SK-N-SH (cell line): ENCODE measurements around the gene PRMT7. TPM values are rescaled to one million over a fixed set of nuclear protein-coding genes. Genes with fewer than 3 reads are reported as not detected.

Source experiments
- CTCF ChIA-PET: fragments of 300-600, 350-600 bp; formaldehyde crosslinking; extraction: SDS; loops from one replicate; lab custom pipeline; 2021; lab: Yijun Ruan, JAX
- POLR2A ChIA-PET: fragments of 350-600 bp; sonication (Branson Sonifier 250); formaldehyde crosslinking; extraction: SDS; loops from one replicate; lab custom pipeline; 2020; ENCODE audit warnings: antibody characterized with exemption, inconsistent platforms; lab: Yijun Ruan, JAX
- DNase-seq: peaks from one replicate; pipeline ENCODE4 v3.0.0; 2012
- H2AFZ ChIP-seq: fragments of 200-600 bp; sonication (generic); 2 replicates; pipeline ENCODE4 v1.8.1; 2016; ENCODE audit warnings: antibody characterized with exemption, mild to moderate bottlenecking, low read depth
- H3F3A ChIP-seq: fragments of 200-600 bp; sonication (generic); replicated peaks from 2 replicates; pipeline ENCODE3; 2016; ENCODE audit warnings: antibody characterized with exemption, mild to moderate bottlenecking; ENCODE audit not compliant: insufficient read depth
- H3K27ac ChIP-seq, 2 experiments: fragments of 200-500 bp in 1 of 2; fragments of 200-600 bp in 1 of 2; sonication (Bioruptor generic) in 1 of 2; sonication (generic), shearing (Covaris generic) in 1 of 2; 2 replicates each; pipeline versions ENCODE4 v1.5.1 to v1.6.1; 2014 to 2016; ENCODE audit warnings: low read depth in 2 of 2, inconsistent platforms in 1 of 2, low read length in 1 of 2, mild to moderate bottlenecking in 1 of 2, mixed read lengths in 1 of 2
- H3K27me3 ChIP-seq: fragments of 200-600 bp; sonication (generic), shearing (Covaris generic); 2 replicates; pipeline ENCODE4 v1.6.1; 2016; ENCODE audit warnings: mixed run types; ENCODE audit not compliant: insufficient read depth
- H3K36me3 ChIP-seq, 2 experiments: fragments of 200-500 bp in 1 of 2; fragments of 200-600 bp in 1 of 2; sonication (Bioruptor generic) in 1 of 2; sonication (generic) in 1 of 2; replicated peaks in 1 of 2; 2 replicates each; pipeline versions ENCODE3 to v1.5.1; 2014 to 2016; ENCODE audit warnings: low read length in 1 of 2, mild to moderate bottlenecking in 1 of 2; ENCODE audit not compliant: insufficient read depth in 2 of 2, control insufficient read depth in 1 of 2
- H3K4me1 ChIP-seq, 2 experiments: fragments of 200-500 bp in 1 of 2; fragments of 200-600 bp in 1 of 2; sonication (Bioruptor generic) in 1 of 2; sonication (generic), shearing (Covaris generic) in 1 of 2; 2 replicates each; pipeline versions ENCODE4 v1.5.1 to v1.6.1; 2014 to 2016; ENCODE audit warnings: low read depth in 1 of 2, low read length in 1 of 2, mixed run types in 1 of 2; ENCODE audit not compliant: insufficient read depth in 2 of 2, control insufficient read depth in 1 of 2
- H3K4me2 ChIP-seq: fragments of 200-600 bp; sonication (generic), shearing (Covaris generic); 2 replicates; pipeline ENCODE4 v1.6.1; 2017; ENCODE audit warnings: mixed run types
- H3K4me3 ChIP-seq, 2 experiments: fragments of 200-500 bp in 1 of 2; fragments of 200-600 bp in 1 of 2; sonication (Bioruptor generic) in 1 of 2; sonication (generic), shearing (Covaris generic) in 1 of 2; 2 replicates each; pipeline versions ENCODE4 v1.5.1 to v1.8.1; 2014 to 2016; ENCODE audit warnings: low read depth in 2 of 2, inconsistent platforms in 1 of 2, low read length in 1 of 2, mild to moderate bottlenecking in 1 of 2, mixed read lengths in 1 of 2, moderate library complexity in 1 of 2
- H3K79me2 ChIP-seq: fragments of 200-600 bp; sonication (generic); 2 replicates; pipeline ENCODE4 v1.8.1; 2017; ENCODE audit warnings: mild to moderate bottlenecking; ENCODE audit not compliant: insufficient read depth
- H3K9ac ChIP-seq: fragments of 200-600 bp; sonication (generic); 2 replicates; pipeline ENCODE4 v1.6.1; 2017; ENCODE audit warnings: mixed run types
- H3K9me2 ChIP-seq: fragments of 200-600 bp; sonication (generic); 2 replicates; pipeline ENCODE4 v1.6.1; 2017; ENCODE audit warnings: mixed run types
- H3K9me3 ChIP-seq: fragments of 200-600 bp; sonication (generic); 2 replicates; pipeline ENCODE4 v1.6.1; 2017; ENCODE audit warnings: mixed run types, mild to moderate bottlenecking, moderate library complexity
- H4K20me1 ChIP-seq: fragments of 200-600 bp; sonication (generic); 2 replicates; pipeline ENCODE4 v1.6.1; 2017; ENCODE audit warnings: mild to moderate bottlenecking, mixed run types; ENCODE audit not compliant: insufficient read depth
- FOXJ3 ChIP-seq: sonication (generic); formaldehyde crosslinking; IDR thresholded peaks from 2 replicates; pipeline ENCODE4 v1.5.1; 2020; ENCODE audit warnings: mild to moderate bottlenecking, missing genetic modification reagents
- GABPA ChIP-seq: IDR thresholded peaks from 2 replicates; pipeline ENCODE4 v1.4.0; 2012; ENCODE audit warnings: low read depth, mild to moderate bottlenecking
- GATA2 ChIP-seq: sonication (generic); formaldehyde crosslinking; IDR thresholded peaks from 2 replicates; pipeline ENCODE4 v1.5.0; 2020; ENCODE audit warnings: mild to moderate bottlenecking, missing genetic modification reagents
- MXI1 ChIP-seq: IDR thresholded peaks from 2 replicates; pipeline ENCODE4 v1.6.1; 2012; ENCODE audit warnings: mild to moderate bottlenecking, low read depth, low read length, improper control_type of control experiment
- NRF1 ChIP-seq: IDR thresholded peaks from 2 replicates; pipeline ENCODE4 v1.6.1; 2012; ENCODE audit warnings: low read depth, mild to moderate bottlenecking, low read length
- PBX3 ChIP-seq: IDR thresholded peaks from 2 replicates; pipeline ENCODE4; 2012
- RAD21 ChIP-seq: IDR thresholded peaks from 2 replicates; pipeline ENCODE4 v1.6.1; 2012; ENCODE audit warnings: mild to moderate bottlenecking, low read length
- RFX5 ChIP-seq: IDR thresholded peaks from 2 replicates; pipeline ENCODE4 v1.6.1; 2012; ENCODE audit warnings: mild to moderate bottlenecking, improper control_type of control experiment, low read length
- RXRA ChIP-seq: IDR thresholded peaks from 2 replicates; pipeline ENCODE4 v1.4.0; 2012; ENCODE audit warnings: low read depth, mild to moderate bottlenecking, borderline replicate concordance
- TAF1 ChIP-seq: IDR thresholded peaks from 2 replicates; pipeline ENCODE4 v1.6.1; 2012; ENCODE audit warnings: low read depth, mild to moderate bottlenecking, low read length, moderate library complexity, borderline replicate concordance
- TCF12 ChIP-seq: IDR thresholded peaks from 2 replicates; pipeline ENCODE4 v1.4.0; 2012
- TEAD4 ChIP-seq: IDR thresholded peaks from 2 replicates; pipeline ENCODE4 v1.4.0; 2012; ENCODE audit warnings: mild to moderate bottlenecking, borderline replicate concordance; ENCODE audit not compliant: insufficient read depth
- WGBS: methylation state at CpG from one replicate; pipeline ENCODE4 v1.1.6; 2017; ENCODE audit warnings: low lambda C conversion rate; 5-methylcytosine and 5-hydroxymethylcytosine counted together
- polyA plus RNA-seq, 3 experiments: library from polyadenylated mRNA; depleted of rRNA; stranded (reverse); fragments of >200 nt; gene quantifications; 2 replicates each; pipeline ENCODE4 v1.2.3, GENCODE V29; 2012
- TF ChIP-seq, protein P1 (sequence below): IDR thresholded peaks from 2 replicates; pipeline ENCODE4 v1.6.1; 2012; ENCODE audit warnings: mild to moderate bottlenecking, low read depth, low read length, moderate library complexity
- TF ChIP-seq, protein P2 (sequence below): fragments of 200-600 bp; sonication (generic); IDR thresholded peaks from 2 replicates; pipeline ENCODE4 v1.6.1; 2017; ENCODE audit warnings: antibody characterized with exemption, mild to moderate bottlenecking, moderate library complexity
- TF ChIP-seq, protein P3 (sequence below): fragments of 150-350 bp; IDR thresholded peaks from 2 replicates; pipeline ENCODE4 v1.6.1; 2016; ENCODE audit warnings: mild to moderate bottlenecking, low read depth, low read length

PRMT7 gene
- polyA plus RNA-seq, 1 of the 3 experiments (the other 2 are of a cell fraction), result 46.0 TPM

GRCh38 chr16:68309799-68310198, 1.0 kb upstream of the PRMT7 start:
- peaks cover 10 to 14% of the 10 kb centered on the region in 2 experiments; a peak in 2 of 4 replicates for H3K4me1 ChIP-seq
- no peak overlapping the region for H2AFZ ChIP-seq
- WGBS, result 40% methylated on average over 6 of the region's 6 CpGs
- POLR2A ChIA-PET, result interaction anchor here (2.1 kb wide), 1 partner anchor 47 kb away, joined by 16 read pairs; the partner anchor contains the start of gene SLC7A6
- peak overlapping the region; percentile 95 for H3K4me2 ChIP-seq
- H3K4me3 ChIP-seq, result peak overlapping the region; percentile 83 to 87
- no peaks in the 10 kb centered on the region for H3K9me3 ChIP-seq
- peak overlapping the region; percentile 79 for H3K9ac ChIP-seq
- H3F3A ChIP-seq, result no peaks in the 10 kb centered on the region
- no peak for DNase-seq
- H4K20me1 ChIP-seq, result no peaks in the 10 kb centered on the region
- CTCF ChIA-PET, result interaction anchor here (0.8 to 2.6 kb wide), 3 partner anchors 19 to 46 kb away, joined by 3 to 15 read pairs (median 3); partner anchors contain the start of gene SLC7A6
- H3K36me3 ChIP-seq, result peaks cover 15 to 40% of the 10 kb centered on the region in 2 experiments
- peaks cover 88% of the 10 kb centered on the region for H3K79me2 ChIP-seq
- no peaks in the 10 kb centered on the region for H3K27me3 ChIP-seq
- TF ChIP-seq FOXJ3 (CRISPR knock-in tag) (no peak), RXRA (no peak), RAD21 (no peak), GATA2 (no peak), GABPA (no peak), RFX5 (no peak), TAF1 (no peak), PBX3 (no peak), NRF1 (no peak), TEAD4 (no peak), TCF12 (no peak), MXI1 (no peak)
- TF ChIP-seq, protein P1, sequence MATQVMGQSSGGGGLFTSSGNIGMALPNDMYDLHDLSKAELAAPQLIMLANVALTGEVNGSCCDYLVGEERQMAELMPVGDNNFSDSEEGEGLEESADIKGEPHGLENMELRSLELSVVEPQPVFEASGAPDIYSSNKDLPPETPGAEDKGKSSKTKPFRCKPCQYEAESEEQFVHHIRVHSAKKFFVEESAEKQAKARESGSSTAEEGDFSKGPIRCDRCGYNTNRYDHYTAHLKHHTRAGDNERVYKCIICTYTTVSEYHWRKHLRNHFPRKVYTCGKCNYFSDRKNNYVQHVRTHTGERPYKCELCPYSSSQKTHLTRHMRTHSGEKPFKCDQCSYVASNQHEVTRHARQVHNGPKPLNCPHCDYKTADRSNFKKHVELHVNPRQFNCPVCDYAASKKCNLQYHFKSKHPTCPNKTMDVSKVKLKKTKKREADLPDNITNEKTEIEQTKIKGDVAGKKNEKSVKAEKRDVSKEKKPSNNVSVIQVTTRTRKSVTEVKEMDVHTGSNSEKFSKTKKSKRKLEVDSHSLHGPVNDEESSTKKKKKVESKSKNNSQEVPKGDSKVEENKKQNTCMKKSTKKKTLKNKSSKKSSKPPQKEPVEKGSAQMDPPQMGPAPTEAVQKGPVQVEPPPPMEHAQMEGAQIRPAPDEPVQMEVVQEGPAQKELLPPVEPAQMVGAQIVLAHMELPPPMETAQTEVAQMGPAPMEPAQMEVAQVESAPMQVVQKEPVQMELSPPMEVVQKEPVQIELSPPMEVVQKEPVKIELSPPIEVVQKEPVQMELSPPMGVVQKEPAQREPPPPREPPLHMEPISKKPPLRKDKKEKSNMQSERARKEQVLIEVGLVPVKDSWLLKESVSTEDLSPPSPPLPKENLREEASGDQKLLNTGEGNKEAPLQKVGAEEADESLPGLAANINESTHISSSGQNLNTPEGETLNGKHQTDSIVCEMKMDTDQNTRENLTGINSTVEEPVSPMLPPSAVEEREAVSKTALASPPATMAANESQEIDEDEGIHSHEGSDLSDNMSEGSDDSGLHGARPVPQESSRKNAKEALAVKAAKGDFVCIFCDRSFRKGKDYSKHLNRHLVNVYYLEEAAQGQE, result no peak
- TF ChIP-seq, protein P2, sequence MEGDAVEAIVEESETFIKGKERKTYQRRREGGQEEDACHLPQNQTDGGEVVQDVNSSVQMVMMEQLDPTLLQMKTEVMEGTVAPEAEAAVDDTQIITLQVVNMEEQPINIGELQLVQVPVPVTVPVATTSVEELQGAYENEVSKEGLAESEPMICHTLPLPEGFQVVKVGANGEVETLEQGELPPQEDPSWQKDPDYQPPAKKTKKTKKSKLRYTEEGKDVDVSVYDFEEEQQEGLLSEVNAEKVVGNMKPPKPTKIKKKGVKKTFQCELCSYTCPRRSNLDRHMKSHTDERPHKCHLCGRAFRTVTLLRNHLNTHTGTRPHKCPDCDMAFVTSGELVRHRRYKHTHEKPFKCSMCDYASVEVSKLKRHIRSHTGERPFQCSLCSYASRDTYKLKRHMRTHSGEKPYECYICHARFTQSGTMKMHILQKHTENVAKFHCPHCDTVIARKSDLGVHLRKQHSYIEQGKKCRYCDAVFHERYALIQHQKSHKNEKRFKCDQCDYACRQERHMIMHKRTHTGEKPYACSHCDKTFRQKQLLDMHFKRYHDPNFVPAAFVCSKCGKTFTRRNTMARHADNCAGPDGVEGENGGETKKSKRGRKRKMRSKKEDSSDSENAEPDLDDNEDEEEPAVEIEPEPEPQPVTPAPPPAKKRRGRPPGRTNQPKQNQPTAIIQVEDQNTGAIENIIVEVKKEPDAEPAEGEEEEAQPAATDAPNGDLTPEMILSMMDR, result no peak
- TF ChIP-seq, protein P3, sequence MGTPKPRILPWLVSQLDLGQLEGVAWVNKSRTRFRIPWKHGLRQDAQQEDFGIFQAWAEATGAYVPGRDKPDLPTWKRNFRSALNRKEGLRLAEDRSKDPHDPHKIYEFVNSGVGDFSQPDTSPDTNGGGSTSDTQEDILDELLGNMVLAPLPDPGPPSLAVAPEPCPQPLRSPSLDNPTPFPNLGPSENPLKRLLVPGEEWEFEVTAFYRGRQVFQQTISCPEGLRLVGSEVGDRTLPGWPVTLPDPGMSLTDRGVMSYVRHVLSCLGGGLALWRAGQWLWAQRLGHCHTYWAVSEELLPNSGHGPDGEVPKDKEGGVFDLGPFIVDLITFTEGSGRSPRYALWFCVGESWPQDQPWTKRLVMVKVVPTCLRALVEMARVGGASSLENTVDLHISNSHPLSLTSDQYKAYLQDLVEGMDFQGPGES, result no peak
- no peaks in the 10 kb centered on the region for H3K9me2 ChIP-seq
- peak overlapping the region in 1 of 2 experiments; percentile 66; a peak in 1 of 4 replicates for H3K27ac ChIP-seq
